ENCODE data around the gene SPO11. TPM values are rescaled to one million over a fixed set of nuclear protein-coding genes. Genes with fewer than 3 reads are reported as not detected.

Gene SPO11
- total and polyA plus RNA-seq, 9 of the 15 experiments (the other 6 are each of a cell fraction or from before 2014, with no cell fraction given), result not detected

DNA sequence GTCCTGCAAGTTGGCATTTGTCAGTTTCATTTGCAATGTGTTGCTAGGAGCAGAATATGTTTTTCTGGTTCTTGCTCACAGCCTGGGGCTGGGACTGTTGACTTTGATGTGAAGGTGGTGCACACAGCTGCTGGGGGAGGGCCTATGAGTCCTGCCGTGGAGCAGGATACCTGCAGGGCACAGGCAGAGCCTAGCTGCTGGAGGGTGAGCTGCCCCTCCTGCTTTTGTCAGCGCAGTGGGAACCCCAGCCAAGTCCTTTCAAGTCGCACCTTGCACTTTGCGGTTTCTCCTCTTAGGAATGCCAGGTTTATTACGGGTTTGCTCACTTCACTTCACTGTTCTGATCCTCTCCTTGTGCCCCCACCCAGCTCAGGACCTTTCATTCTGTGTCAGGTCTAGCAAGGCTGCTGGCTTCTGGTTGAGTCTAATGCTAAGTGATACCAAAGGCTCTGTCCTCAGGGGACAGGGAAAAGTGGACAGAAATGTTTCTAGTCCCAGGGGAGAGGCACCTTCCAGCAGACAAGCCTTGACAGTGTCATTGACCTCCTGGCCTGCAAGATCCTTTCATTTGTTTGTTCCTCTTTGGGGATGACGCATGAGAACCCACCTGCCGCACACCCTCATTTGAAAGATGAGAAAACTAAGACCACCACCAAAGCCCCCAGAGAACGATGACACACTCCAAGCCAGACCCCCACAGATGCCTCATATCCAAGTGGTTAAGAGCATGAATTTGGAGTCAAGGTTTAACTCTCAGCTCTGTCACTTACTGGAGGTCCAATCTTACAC lies 2.7 kb upstream of the SPO11 start (continued):
- no peak for TF ChIP-seq SRSF9 (IDR thresholded peaks at IDR 0.05; ENCODE audit: borderline replicate concordance, low read depth, low read length)

DNA sequence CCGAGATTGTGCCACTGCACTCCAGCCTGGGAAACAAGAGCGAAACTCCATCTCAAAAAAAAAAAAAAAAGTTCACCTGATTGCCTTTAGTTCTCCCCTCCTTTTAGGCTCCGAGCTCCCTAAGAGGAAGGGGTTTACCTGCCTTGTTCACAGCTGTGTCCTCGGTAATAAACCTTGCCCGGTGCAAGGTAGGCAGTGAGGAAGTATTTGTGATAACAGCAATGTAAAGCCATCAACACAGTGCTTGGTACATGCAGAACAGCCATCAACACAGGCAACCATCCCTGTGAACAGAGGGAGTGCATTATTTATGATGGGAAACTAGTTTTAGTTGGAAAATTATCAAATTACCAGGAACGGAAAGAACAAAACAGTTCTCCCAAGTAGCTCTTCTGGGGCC lies 1.8 kb upstream of the SPO11 start:
- H3K4me2 ChIP-seq (ENCODE audit: insufficient read depth, low read length), result no peak overlapping the region
- no TSS peak for BruUV-seq (replicated peaks)
- ChIA-PET CTCF (ENCODE audit: low intra/inter-chr PET ratio) (no interaction called here), POLR2A (no interaction called here)
- ATAC-seq (no peak), DNase-seq (ENCODE audit: extremely low read depth in 1 of 4, low spot score in 3 of 4) (no peak), FAIRE-seq (no peak)
- WGBS (ENCODE audit: insufficient coverage, low coverage, missing lambda C conversion rate), result 3% methylated on average over 4 of the region's 6 CpGs
- H3K9me1 ChIP-seq (ENCODE audit: control insufficient read depth, insufficient read depth, low read length), result no peaks in the 10 kb centered on the region
- no peaks in the 10 kb centered on the region for H3K36me3 ChIP-seq (ENCODE audit: control insufficient read depth, insufficient read depth, low read length)
- no peaks in the 10 kb centered on the region for H3K79me2 ChIP-seq (ENCODE audit: control insufficient read depth, insufficient read depth, low read length)
- H2AFZ ChIP-seq (ENCODE audit: low read depth, low read length), result no peak overlapping the region
- 0 out of 2 replicates have a peak, but pooled peaks cover 4% of the 10 kb centered on the region for H4K20me1 ChIP-seq (replicated peaks; ENCODE audit: control insufficient read depth, insufficient read depth, low read length)
- peaks cover 15 to 33% of the 10 kb centered on the region in 2 experiments; a peak in 4 of 5 replicates for H3K27me3 ChIP-seq (ENCODE audit: control insufficient read depth in 2 of 2, insufficient read depth in 2 of 2, low read length in 2 of 2)
- H3K9me3 ChIP-seq (replicated peaks; ENCODE audit: control insufficient read depth, insufficient read depth, low read depth, low read length), result no peaks in the 10 kb centered on the region
- in situ Hi-C loops (cut with MboI) (no loop called here), intact Hi-C loops (cut with micrococcal nuclease) (no loop called here)
- H3K4me3 ChIP-seq, result no peak overlapping the region
- H3K27ac ChIP-seq (ENCODE audit: extremely low read depth, low read depth, low read length), result no peak overlapping the region
- TF ChIP-seq FOXM1 (IDR thresholded peaks at IDR 0.05; ENCODE audit: low read depth), result no peak
- TF ChIP-seq FOXM1 (CRISPR knock-in tag; IDR thresholded peaks at IDR 0.05; ENCODE audit: low read depth), result no peak
- TF ChIP-seq ZNF165 (CRISPR knock-in tag; IDR thresholded peaks at IDR 0.05; ENCODE audit: borderline replicate concordance), result no peak
- no peak for TF ChIP-seq PURB (CRISPR knock-in tag; IDR thresholded peaks at IDR 0.05; ENCODE audit: low read depth)
- TF ChIP-seq FOXP1 (CRISPR knock-in tag; IDR thresholded peaks at IDR 0.05), result no peak
- TF ChIP-seq, protein P1, sequence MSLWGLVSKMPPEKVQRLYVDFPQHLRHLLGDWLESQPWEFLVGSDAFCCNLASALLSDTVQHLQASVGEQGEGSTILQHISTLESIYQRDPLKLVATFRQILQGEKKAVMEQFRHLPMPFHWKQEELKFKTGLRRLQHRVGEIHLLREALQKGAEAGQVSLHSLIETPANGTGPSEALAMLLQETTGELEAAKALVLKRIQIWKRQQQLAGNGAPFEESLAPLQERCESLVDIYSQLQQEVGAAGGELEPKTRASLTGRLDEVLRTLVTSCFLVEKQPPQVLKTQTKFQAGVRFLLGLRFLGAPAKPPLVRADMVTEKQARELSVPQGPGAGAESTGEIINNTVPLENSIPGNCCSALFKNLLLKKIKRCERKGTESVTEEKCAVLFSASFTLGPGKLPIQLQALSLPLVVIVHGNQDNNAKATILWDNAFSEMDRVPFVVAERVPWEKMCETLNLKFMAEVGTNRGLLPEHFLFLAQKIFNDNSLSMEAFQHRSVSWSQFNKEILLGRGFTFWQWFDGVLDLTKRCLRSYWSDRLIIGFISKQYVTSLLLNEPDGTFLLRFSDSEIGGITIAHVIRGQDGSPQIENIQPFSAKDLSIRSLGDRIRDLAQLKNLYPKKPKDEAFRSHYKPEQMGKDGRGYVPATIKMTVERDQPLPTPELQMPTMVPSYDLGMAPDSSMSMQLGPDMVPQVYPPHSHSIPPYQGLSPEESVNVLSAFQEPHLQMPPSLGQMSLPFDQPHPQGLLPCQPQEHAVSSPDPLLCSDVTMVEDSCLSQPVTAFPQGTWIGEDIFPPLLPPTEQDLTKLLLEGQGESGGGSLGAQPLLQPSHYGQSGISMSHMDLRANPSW (CRISPR knock-in tag; IDR thresholded peaks at IDR 0.05), result no peak
- TF ChIP-seq ZNF699 (CRISPR knock-in tag; IDR thresholded peaks at IDR 0.05; ENCODE audit: insufficient replicate concordance), result no peak
- no peak for TF ChIP-seq ZC3H11A (IDR thresholded peaks at IDR 0.05; ENCODE audit: low read depth, low read length)
- no peak for TF ChIP-seq PYGO2 (tag; IDR thresholded peaks at IDR 0.05)
- no peak for TF ChIP-seq NFE2L1 (tag; IDR thresholded peaks at IDR 0.05; ENCODE audit: borderline replicate concordance, low read depth)
- no peak for TF ChIP-seq MCM5 (IDR thresholded peaks at IDR 0.05; ENCODE audit: low read depth)
- TF ChIP-seq TCF3 (CRISPR knock-in tag; IDR thresholded peaks at IDR 0.05), result no peak
- peaks cover 2 to 7% of the 10 kb centered on the region in 2 experiments; a peak in 2 of 5 replicates for H3K4me1 ChIP-seq (replicated peaks in 1 of 2; ENCODE audit: control insufficient read depth in 2 of 2, insufficient read depth in 2 of 2, low read length in 2 of 2)
- H3K9ac ChIP-seq (ENCODE audit: insufficient read depth in 1 of 2, low read depth in 2 of 2, low read length in 2 of 2), result no peak overlapping the region
